B cell (primary cell): ENCODE results near the gene TMED7. TPM values are rescaled to one million over a fixed set of nuclear protein-coding genes. Genes with fewer than 3 reads are reported as not detected.

Source experiments
- ATAC-seq: fragments of 200-7000 bp; cut with Tn5 transposase; one replicate; pipeline ENCODE4 v1.10.0; 2021; ENCODE audit warnings: low read depth, mild to moderate bottlenecking, moderate number of reproducible peaks, moderate library complexity
- CTCF ChIA-PET: fragments of 350-600 bp; sonication (Branson Sonifier 250); formaldehyde crosslinking; loops from one replicate; lab custom pipeline; 2021; ENCODE audit warnings: antibody characterized with exemption, inconsistent platforms; lab: Charles Lee
- POLR2A ChIA-PET: fragments of 350-600 bp; sonication (Branson Sonifier 250); formaldehyde crosslinking; loops from one replicate; lab custom pipeline; 2021; ENCODE audit warnings: antibody characterized with exemption; lab: Charles Lee
- DNase-seq: peaks from one replicate; pipeline ENCODE4 v3.0.0; 2013
- H2AFZ ChIP-seq: 2 replicates; pipeline ENCODE4 v1.6.1; 2012; ENCODE audit warnings: mild to moderate bottlenecking, low read depth, low read length; ENCODE audit not compliant: insufficient read depth, poor library complexity, severe bottlenecking
- H3K27ac ChIP-seq, 2 donors: 1 replicate in 1 of 2; 2 replicates in 1 of 2; pipeline ENCODE4 v1.5.1; 2012 to 2013; ENCODE audit warnings: low read length in 2 of 2, mild to moderate bottlenecking in 2 of 2, moderate library complexity in 1 of 2
- H3K27me3 ChIP-seq, 4 experiments: fragments of 200-600 bp in 1 of 4; sonication (generic) in 1 of 4; replicated peaks in 1 of 4; 1 replicate in 2 of 4; 2 replicates in 2 of 4; pipeline versions ENCODE4 v1.6.1 to v1.7.0; 2013 to 2016; ENCODE audit warnings: low read length in 3 of 4, mild to moderate bottlenecking in 2 of 4, mixed read lengths in 1 of 4, moderate library complexity in 1 of 4; ENCODE audit not compliant: insufficient read depth in 4 of 4, control insufficient read depth in 3 of 4; ENCODE audit errors: control extremely low read depth in 1 of 4
- H3K36me3 ChIP-seq, 2 experiments: replicated peaks in 1 of 2; 1 replicate in 1 of 2; 2 replicates in 1 of 2; pipeline versions ENCODE4 v1.6.1 to v1.7.1; 2013; ENCODE audit warnings: low read length in 1 of 2; ENCODE audit not compliant: insufficient read depth in 2 of 2, control insufficient read depth in 1 of 2; ENCODE audit errors: control extremely low read depth in 1 of 2, extremely low read depth in 1 of 2
- H3K4me1 ChIP-seq, 2 donors: fragments of 200-600 bp in 1 of 2; sonication (generic) in 1 of 2; 1 replicate in 1 of 2; 2 replicates in 1 of 2; pipeline versions ENCODE4 v1.5.1 to v1.6.1; 2013 to 2017; ENCODE audit warnings: low read length in 2 of 2; ENCODE audit not compliant: control insufficient read depth in 2 of 2, insufficient read depth in 2 of 2
- H3K4me2 ChIP-seq: replicated peaks from 2 replicates; pipeline ENCODE3; 2012; ENCODE audit warnings: mild to moderate bottlenecking, low read depth, low read length; ENCODE audit not compliant: poor library complexity, severe bottlenecking
- H3K4me3 ChIP-seq, 5 experiments: fragments of 200-600 bp in 1 of 5; sonication (generic) in 1 of 5; 1 replicate in 3 of 5; 2 replicates in 2 of 5; pipeline versions ENCODE4 v1.5.1 to v1.7.0; 2011 to 2016; ENCODE audit warnings: low read length in 4 of 5, mild to moderate bottlenecking in 4 of 5, low read depth in 2 of 5, control low read depth in 1 of 5, moderate library complexity in 1 of 5; ENCODE audit not compliant: insufficient read depth in 1 of 5; ENCODE audit errors: control extremely low read depth in 1 of 5, extremely low read depth in 1 of 5
- H3K79me2 ChIP-seq: fragments of 200-600 bp; sonication (generic); one replicate; pipeline ENCODE4 v1.6.0; 2016; ENCODE audit warnings: low read length; ENCODE audit not compliant: control insufficient read depth, insufficient read depth
- H3K9ac ChIP-seq: fragments of 200-600 bp; sonication (generic); 2 replicates; pipeline ENCODE4 v1.6.1; 2017; ENCODE audit warnings: mild to moderate bottlenecking, low read length, moderate library complexity
- H3K9me3 ChIP-seq, 3 donors: one replicate each; pipeline versions ENCODE4 v1.6.1 to v1.7.1; 2013; ENCODE audit warnings: low read length in 2 of 3; ENCODE audit not compliant: control insufficient read depth in 2 of 3, insufficient read depth in 1 of 3; ENCODE audit errors: control extremely low read depth in 1 of 3
- H4K20me1 ChIP-seq: 2 replicates; pipeline ENCODE4 v1.6.0; 2012; ENCODE audit warnings: mild to moderate bottlenecking, low read length; ENCODE audit not compliant: insufficient read depth, control insufficient read depth, poor library complexity, severe bottlenecking
- H3K27ac Mint-ChIP-seq: one replicate; pipeline ENCODE4 v1.8.0; 2021; ENCODE audit warnings: mixed read lengths
- H3K27me3 Mint-ChIP-seq: one replicate; pipeline ENCODE4 v1.8.0; 2021; ENCODE audit warnings: mixed read lengths
- H3K4me1 Mint-ChIP-seq: one replicate; pipeline ENCODE4 v1.8.0; 2021; ENCODE audit warnings: mixed read lengths
- H3K4me3 Mint-ChIP-seq: one replicate; pipeline ENCODE4 v1.8.0; 2021; ENCODE audit warnings: mixed read lengths
- H3K9me3 Mint-ChIP-seq: one replicate; pipeline ENCODE4 v1.8.0; 2022; ENCODE audit warnings: mixed read lengths; ENCODE audit not compliant: insufficient read depth
- EZH2 ChIP-seq: IDR thresholded peaks from 2 replicates; pipeline ENCODE4 v1.6.1; 2012; ENCODE audit warnings: borderline replicate concordance, low read depth, mild to moderate bottlenecking, moderate library complexity, low read length; ENCODE audit not compliant: insufficient read depth, poor library complexity, severe bottlenecking
- WGBS: methylation state at CpG from one replicate; pipeline ENCODE4 v1.1.5; 2013; ENCODE audit warnings: missing lambda C conversion rate; ENCODE audit not compliant: insufficient coverage; 5-methylcytosine and 5-hydroxymethylcytosine counted together
- intact Hi-C: fragments of 100-400 bp; cut with micrococcal nuclease; formaldehyde crosslinking; loops from one replicate; pipeline ENCODE4 v1.10.0; 2022
- polyA plus RNA-seq: library from polyadenylated mRNA; depleted of rRNA; stranded (reverse); fragments of >200 nt; gene quantifications from 2 replicates; pipeline ENCODE4 v1.2.3, GENCODE V29; 2012
- total RNA-seq, 2 donors: library from RNA; stranded (reverse); fragments of 120-200 nt in 1 of 2; gene quantifications; 1 replicate in 1 of 2; 2 replicates in 1 of 2; pipeline versions ENCODE4 v1.2.3 to v1.2.4, GENCODE V29; 2013 to 2022
- TF ChIP-seq, protein P1 (sequence below): fragments of 200-600 bp; IDR thresholded peaks from one replicate; pipeline ENCODE4 v1.8.0; 2022; ENCODE audit warnings: antibody characterized with exemption, mild to moderate bottlenecking

The TMED7 gene
- total and polyA plus RNA-seq, 2 donors (not counting 1 experiment from before 2014, with no cell fraction given): 17.3 to 40.4 TPM

DNA sequence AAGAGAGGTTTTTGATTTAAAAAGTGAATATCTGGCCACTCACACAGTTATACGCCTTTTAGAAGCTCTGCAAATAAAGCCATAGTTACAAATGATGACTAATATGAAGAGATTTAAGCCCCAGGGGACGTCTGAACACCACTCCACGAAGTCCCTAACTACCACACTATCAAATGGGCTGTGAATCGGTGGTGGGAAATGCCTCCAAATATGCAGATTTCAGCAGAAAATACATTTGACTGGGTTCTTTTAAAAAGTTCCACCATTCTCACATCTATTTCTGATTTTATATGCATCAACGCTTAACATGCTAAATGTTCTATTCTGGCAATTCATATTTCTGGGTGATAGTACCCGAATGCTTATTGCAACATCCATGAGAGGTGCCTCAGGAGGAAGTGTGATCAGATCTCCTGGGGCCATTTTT lies 46.1 kb downstream of the TMED7 start:
- H2AFZ ChIP-seq: no peak overlapping the region
- intact Hi-C loops: loop anchor here (2.0 kb wide), 1 partner anchor 19 kb away; no protein-coding TSS in a partner anchor
- no peak overlapping the region for H3K9ac ChIP-seq
- POLR2A ChIA-PET: no interaction called here
- peak overlapping the region; percentile 32 for H3K4me3 Mint-ChIP-seq
- H3K4me1 Mint-ChIP-seq: peaks cover 33% of the 10 kb centered on the region
- H3K27me3 ChIP-seq: no peaks in the 10 kb centered on the region
- H4K20me1 ChIP-seq: peaks cover 4% of the 10 kb centered on the region
- peaks cover 8% of the 10 kb centered on the region for H3K79me2 ChIP-seq
- CTCF ChIA-PET: interaction anchor here (13.9 kb wide), 1 partner anchor 271 kb away, joined by 327 read pairs; no protein-coding TSS in a partner anchor
- peak; percentile 24 for DNase-seq
- peak; percentile 74 for ATAC-seq
- H3K9me3 ChIP-seq: no peaks in the 10 kb centered on the region
- H3K9me3 Mint-ChIP-seq: peaks cover 2% of the 10 kb centered on the region
- H3K27me3 Mint-ChIP-seq: no peaks in the 10 kb centered on the region
- WGBS: 0% methylated on average over 1 of the region's 6 CpGs
- H3K4me3 ChIP-seq: no peak overlapping the region
- H3K27ac ChIP-seq: no peak overlapping the region
- peaks cover 15 to 17% of the 10 kb centered on the region in 2 donors for H3K4me1 ChIP-seq
- TF ChIP-seq EZH2: no peak
- TF ChIP-seq, protein P1, sequence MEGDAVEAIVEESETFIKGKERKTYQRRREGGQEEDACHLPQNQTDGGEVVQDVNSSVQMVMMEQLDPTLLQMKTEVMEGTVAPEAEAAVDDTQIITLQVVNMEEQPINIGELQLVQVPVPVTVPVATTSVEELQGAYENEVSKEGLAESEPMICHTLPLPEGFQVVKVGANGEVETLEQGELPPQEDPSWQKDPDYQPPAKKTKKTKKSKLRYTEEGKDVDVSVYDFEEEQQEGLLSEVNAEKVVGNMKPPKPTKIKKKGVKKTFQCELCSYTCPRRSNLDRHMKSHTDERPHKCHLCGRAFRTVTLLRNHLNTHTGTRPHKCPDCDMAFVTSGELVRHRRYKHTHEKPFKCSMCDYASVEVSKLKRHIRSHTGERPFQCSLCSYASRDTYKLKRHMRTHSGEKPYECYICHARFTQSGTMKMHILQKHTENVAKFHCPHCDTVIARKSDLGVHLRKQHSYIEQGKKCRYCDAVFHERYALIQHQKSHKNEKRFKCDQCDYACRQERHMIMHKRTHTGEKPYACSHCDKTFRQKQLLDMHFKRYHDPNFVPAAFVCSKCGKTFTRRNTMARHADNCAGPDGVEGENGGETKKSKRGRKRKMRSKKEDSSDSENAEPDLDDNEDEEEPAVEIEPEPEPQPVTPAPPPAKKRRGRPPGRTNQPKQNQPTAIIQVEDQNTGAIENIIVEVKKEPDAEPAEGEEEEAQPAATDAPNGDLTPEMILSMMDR: no peak
- no peaks in the 10 kb centered on the region for H3K36me3 ChIP-seq
- H3K27ac Mint-ChIP-seq: peak overlapping the region; percentile 58
- H3K4me2 ChIP-seq: peak overlapping the region; percentile 3

DNA sequence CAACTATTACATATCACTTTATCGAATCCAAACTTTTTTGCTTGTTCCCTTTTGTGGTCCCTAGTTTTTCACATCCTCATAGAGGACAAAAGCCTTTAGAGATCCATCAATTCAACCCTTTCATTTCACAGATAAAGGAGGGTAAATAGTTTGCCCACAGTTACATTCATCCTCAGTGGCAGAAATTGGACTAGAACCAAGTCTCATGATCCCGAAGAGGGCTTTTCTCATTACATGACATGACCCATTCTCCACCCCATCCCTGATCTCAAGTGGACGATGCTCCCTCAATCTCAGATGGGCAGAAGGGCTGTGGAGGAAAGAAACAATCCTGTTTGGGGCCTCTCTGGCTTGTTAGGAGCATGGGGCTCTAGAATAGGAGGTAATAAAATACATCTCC lies 46.6 kb downstream of the TMED7 start:
- Histone ChIP-seq H3K36me3 (no peaks in the 10 kb centered on the region), H2AFZ (no peak overlapping the region), H3K4me1 (peaks cover 18 to 22% of the 10 kb centered on the region in 2 donors), H3K27me3 (no peaks in the 10 kb centered on the region), H3K27ac (no peak overlapping the region), H3K9me3 (no peaks in the 10 kb centered on the region), H3K9ac (no peak overlapping the region), H3K4me3 (no peak overlapping the region), H3K79me2 (peaks cover 6% of the 10 kb centered on the region), H4K20me1 (no peaks in the 10 kb centered on the region), H3K4me2 (peak overlapping the region; percentile 3)
- H3K27me3 Mint-ChIP-seq: no peaks in the 10 kb centered on the region
- ChIA-PET CTCF (interaction anchor here (1.0 to 13.9 kb wide), 2 partner anchors 20 to 271 kb away, joined by 3 to 327 read pairs; no protein-coding TSS in a partner anchor), POLR2A (no interaction called here)
- TF ChIP-seq EZH2: no peak
- TF ChIP-seq, protein P1: no peak
- peaks cover 2% of the 10 kb centered on the region for H3K9me3 Mint-ChIP-seq
- H3K4me3 Mint-ChIP-seq: peak overlapping the region; percentile 9
- ATAC-seq: no peak
- DNase-seq: no peak
- peak overlapping the region; percentile 28 for H3K27ac Mint-ChIP-seq
- H3K4me1 Mint-ChIP-seq: peaks cover 35% of the 10 kb centered on the region
- WGBS: no CpG with 5 or more reads among the region's 3 CpGs
- intact Hi-C loops: loop anchor here (2.0 kb wide), 1 partner anchor 20 kb away; no protein-coding TSS in a partner anchor
